Measurements from ENCODE around the gene SYT2.
"Not testable (repeated sequence)": the region's sequence is repeated elsewhere in the genome, so short reads cannot be mapped to it uniquely, and the experiment has no call there.

The SYT2 gene

DNA sequence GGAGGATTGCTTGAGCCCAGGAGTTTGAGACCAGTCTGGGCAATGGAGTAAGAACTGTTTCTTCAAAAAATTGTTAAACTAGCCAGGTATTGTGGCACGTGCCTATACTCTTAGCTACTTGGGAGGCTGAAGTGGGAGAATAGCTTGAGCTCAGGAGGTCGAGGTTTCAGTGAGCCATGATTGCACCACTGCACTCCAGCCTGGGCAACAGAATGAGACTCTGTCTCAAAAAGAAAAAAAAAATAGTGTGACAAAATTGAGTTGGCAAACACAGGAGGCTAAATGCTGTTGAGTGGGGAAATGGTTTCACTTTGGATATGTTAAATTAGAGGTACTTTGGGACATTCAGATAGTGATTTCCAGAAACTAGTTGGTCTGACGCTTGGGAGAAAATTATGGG, 163.9 kb downstream of the SYT2 start:
- DNase-seq (ENCODE audit: low read depth in 3 of 3): not testable (repeated sequence)

GRCh38 chr1:202545647-202546303, 164.5 kb downstream of the SYT2 start:
- not testable (repeated sequence) for DNase-seq (ENCODE audit: low read depth in 3 of 3)

DNA sequence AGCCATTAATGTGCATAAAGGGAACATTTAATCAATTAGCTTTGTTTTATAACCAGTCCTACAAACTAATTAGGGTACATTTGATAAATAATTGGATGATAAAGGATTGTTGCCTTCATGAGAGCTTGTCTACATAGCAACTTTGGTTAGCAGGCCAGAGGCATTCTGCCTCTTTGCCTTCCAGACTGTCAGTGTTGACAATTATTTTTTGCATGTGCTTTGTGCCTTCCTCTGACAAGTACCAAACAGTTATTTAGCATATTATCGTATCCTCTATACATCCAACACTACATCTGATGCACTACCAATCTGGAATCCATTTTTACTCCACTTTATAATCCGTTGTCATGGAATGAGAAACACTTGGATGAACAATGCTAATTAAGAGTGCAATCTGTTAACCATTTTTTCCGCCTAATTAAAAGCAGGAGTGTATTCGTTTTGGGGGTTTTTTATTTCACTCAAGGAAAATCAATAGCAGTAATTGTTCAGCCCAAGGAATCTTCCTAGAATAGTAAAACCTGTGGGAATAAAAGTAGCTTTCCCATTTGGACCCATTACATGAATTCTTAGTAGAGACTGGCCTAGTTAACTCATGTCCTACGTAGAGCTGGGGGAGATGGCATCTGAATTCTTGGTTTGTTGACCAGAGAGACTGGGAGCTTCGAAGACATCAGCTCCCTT, 165.3 kb downstream of the SYT2 start:
- DNase-seq (ENCODE audit: low read depth in 3 of 3): not testable (repeated sequence)

DNA sequence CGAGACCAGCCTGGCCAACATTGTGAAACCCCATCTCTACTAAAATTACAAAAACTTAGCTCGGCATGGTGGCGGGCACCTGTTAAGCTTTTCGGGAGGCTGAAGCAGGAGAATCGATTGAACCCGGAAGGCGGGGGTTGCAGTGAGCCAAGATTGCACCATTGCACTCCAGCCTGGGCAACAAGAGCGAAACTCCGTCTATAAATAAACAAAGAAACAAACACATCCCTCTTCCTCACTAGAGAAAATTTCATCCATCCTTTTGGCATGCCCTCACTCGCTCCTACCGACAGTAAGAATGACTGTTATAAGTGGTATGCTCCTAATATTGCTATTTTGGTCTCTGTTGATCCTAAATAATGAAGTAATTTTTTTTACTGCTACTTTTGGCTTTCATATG, 166.7 kb downstream of the SYT2 start:
- DNase-seq (ENCODE audit: low read depth in 3 of 3): not testable (repeated sequence)

GRCh38 chr1:202542415-202542814, 167.8 kb downstream of the SYT2 start:
- not testable (repeated sequence) for DNase-seq (ENCODE audit: low read depth in 3 of 3)

DNA sequence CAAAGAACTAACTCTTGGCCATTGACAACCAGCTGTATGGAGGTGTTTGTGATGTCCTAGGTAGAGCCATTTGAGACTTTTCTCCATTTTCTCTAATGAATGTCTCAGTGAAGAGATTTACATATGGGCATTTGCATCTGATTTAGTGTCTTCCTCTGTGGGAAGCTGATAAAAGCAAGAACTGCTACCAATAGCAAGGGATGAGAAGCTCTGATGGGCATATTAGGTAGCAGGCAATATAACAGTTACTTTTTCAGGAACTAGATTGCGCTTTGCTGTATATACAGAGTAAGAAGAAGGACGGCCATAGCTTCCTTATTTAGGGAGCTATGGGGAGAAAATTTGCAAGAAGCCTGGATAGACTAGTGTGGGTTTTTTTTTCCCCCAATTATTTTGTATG, 169.4 kb downstream of the SYT2 start:
- DNase-seq (ENCODE audit: low read depth in 3 of 3): not testable (repeated sequence)

All from stimulated activated CD4-positive, alpha-beta T cell treated with anti-CD3 and anti-CD28 coated beads, TNF-alpha, amount 100 ng/mL, for 4 hours (primary cell).